Keratinocyte (primary cell): ENCODE data around the gene NRROS. TPM values are rescaled to one million over a fixed set of nuclear protein-coding genes. Genes with fewer than 3 reads are reported as not detected.

Experiments used
- DNase-seq: peaks from one replicate; pipeline ENCODE4 v3.0.0-alpha.2; 2011; ENCODE audit warnings: low read depth, missing footprints, low spot score
- FAIRE-seq: peaks from 2 replicates; lab custom pipeline; 2011; peaks lifted over from hg19 to GRCh38; lab: Jason Lieb, UNC
- H2AFZ ChIP-seq: 2 replicates; pipeline ENCODE4 v1.6.0; 2012; ENCODE audit warnings: low read length, control low read depth, inconsistent platforms; ENCODE audit not compliant: control insufficient read depth
- H3K27ac ChIP-seq: 2 replicates; pipeline ENCODE4 v1.5.1; 2011; ENCODE audit warnings: low read length; ENCODE audit not compliant: control insufficient read depth, insufficient read depth
- H3K27me3 ChIP-seq: 3 replicates; pipeline ENCODE4 v1.6.0; 2011; ENCODE audit warnings: low read length; ENCODE audit not compliant: control insufficient read depth, insufficient read depth; ENCODE audit errors: extremely low read depth
- H3K36me3 ChIP-seq, 2 experiments: 2 replicates in 1 of 2; 3 replicates in 1 of 2; pipeline ENCODE4 v1.5.1; 2011; ENCODE audit warnings: low read length in 2 of 2, mild to moderate bottlenecking in 1 of 2; ENCODE audit not compliant: control insufficient read depth in 2 of 2, insufficient read depth in 2 of 2; ENCODE audit errors: extremely low read depth in 1 of 2
- H3K4me1 ChIP-seq: 3 replicates; pipeline ENCODE4 v1.5.1; 2011; ENCODE audit warnings: low read length; ENCODE audit not compliant: control insufficient read depth, insufficient read depth; ENCODE audit errors: extremely low read depth
- H3K4me2 ChIP-seq: 3 replicates; pipeline ENCODE4 v1.6.0; 2011; ENCODE audit warnings: low read depth, low read length; ENCODE audit not compliant: control insufficient read depth, insufficient read depth; ENCODE audit errors: extremely low read depth
- H3K4me3 ChIP-seq, 3 experiments: fragments of 200-600 bp in 1 of 3; sonication (generic) in 1 of 3; 2 replicates in 2 of 3; 3 replicates in 1 of 3; pipeline ENCODE4 v1.5.1; 2011 to 2016; ENCODE audit warnings: low read length in 3 of 3, mild to moderate bottlenecking in 3 of 3, control low read depth in 2 of 3, inconsistent platforms in 1 of 3, low read depth in 1 of 3, mixed read lengths in 1 of 3, mixed run types in 1 of 3, moderate library complexity in 1 of 3; ENCODE audit not compliant: control insufficient read depth in 2 of 3, insufficient read depth in 2 of 3; ENCODE audit errors: extremely low read depth in 1 of 3
- H3K79me2 ChIP-seq: 2 replicates; pipeline ENCODE4 v1.6.0; 2012; ENCODE audit warnings: low read length; ENCODE audit not compliant: control insufficient read depth, insufficient read depth
- H3K9ac ChIP-seq: 3 replicates; pipeline ENCODE4 v1.6.0; 2011; ENCODE audit warnings: low read length; ENCODE audit not compliant: control insufficient read depth, insufficient read depth; ENCODE audit errors: extremely low read depth
- H3K9me1 ChIP-seq: 3 replicates; pipeline ENCODE4 v1.6.0; 2011; ENCODE audit warnings: low read length; ENCODE audit not compliant: control insufficient read depth, insufficient read depth; ENCODE audit errors: extremely low read depth
- H3K9me3 ChIP-seq: 2 replicates; pipeline ENCODE4 v1.5.1; 2012; ENCODE audit warnings: low read depth, low read length; ENCODE audit not compliant: control insufficient read depth
- H4K20me1 ChIP-seq: 3 replicates; pipeline ENCODE4 v1.6.0; 2011; ENCODE audit warnings: low read length; ENCODE audit not compliant: control insufficient read depth, insufficient read depth; ENCODE audit errors: extremely low read depth
- EZH2 ChIP-seq: IDR thresholded peaks from one replicate; pipeline ENCODE4 v1.6.1; 2012; ENCODE audit warnings: inconsistent platforms, mild to moderate bottlenecking, low read length, moderate library complexity
- dilution Hi-C: fragments of 300-500 bp; cut with MboI; formaldehyde crosslinking; loops from one replicate; pipeline ENCODE4 v1.7.0; 2020; ENCODE audit warnings: low sequenced_read_pairs; ENCODE audit not compliant: extremely low pct_ligation_motif_present
- polyA plus RNA-seq, 5 experiments: library from polyadenylated mRNA; depleted of rRNA in 3 of 5; stranded (reverse) in 3 of 5; stranded (forward) in 1 of 5; unstranded in 1 of 5; fragments of >200 nt; gene quantifications; 1 replicate in 1 of 5; 2 replicates in 3 of 5; 3 replicates in 1 of 5; pipeline versions ENCODE4 v1.2.1 to v1.2.3, GENCODE V29; 2011 to 2012; ENCODE audit warnings: missing spikeins in 2 of 5, low read depth in 1 of 5, low replicate concordance in 1 of 5
- TF ChIP-seq, protein P1 (sequence below), 3 experiments: IDR thresholded peaks in 1 of 3; conservative IDR thresholded peaks in 1 of 3; optimal IDR thresholded peaks in 1 of 3; 2 replicates in 2 of 3; 3 replicates in 1 of 3; pipeline versions ENCODE3 to v1.5.1; 2011; ENCODE audit warnings: low read length in 3 of 3, mild to moderate bottlenecking in 3 of 3, moderate library complexity in 2 of 3, control low read depth in 1 of 3, inconsistent platforms in 1 of 3; ENCODE audit not compliant: insufficient read depth in 2 of 3; ENCODE audit errors: extremely low read depth in 1 of 3

Gene NRROS
- polyA plus RNA-seq, 1 donor (not counting 4 experiments of a cell fraction or from before 2014, with no cell fraction given), result 0.03 TPM

DNA sequence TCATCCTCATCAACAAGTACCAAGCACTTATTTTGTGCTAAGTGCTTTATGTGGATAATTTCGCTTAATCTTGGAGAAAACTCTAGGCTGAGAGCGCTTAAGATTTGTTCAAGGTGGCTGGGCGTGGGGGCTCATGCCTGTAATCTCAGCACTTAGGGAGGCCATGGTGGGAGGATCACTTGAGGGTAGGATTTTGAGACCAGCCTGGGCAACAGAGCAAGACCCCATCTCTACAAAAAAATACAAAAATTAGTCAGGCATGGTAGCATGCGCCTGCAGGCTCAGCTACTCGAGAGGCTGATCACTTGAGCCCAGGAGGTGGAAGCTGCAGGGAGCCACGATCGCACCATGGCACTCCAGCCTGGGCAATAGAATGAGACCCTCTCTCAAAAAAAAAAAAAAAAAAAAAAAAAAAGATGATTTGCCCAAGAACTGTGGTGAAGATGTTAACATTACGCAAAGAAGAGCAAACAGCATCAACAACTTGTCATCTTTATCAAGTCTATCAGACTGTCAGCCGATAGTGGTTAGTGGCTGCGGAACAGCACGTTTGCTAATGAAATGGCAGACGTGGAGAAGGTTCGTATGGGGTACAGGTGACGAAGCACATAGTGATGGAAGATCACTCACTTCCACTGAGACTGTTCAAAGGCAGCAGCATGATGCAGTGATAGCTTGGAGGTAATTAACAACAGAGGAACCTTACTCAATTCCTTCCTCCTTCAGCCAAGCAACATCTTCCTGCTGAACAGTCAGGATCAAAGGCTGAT lies 27.7 kb downstream of the NRROS start:
- no peaks in the 10 kb centered on the region for H4K20me1 ChIP-seq
- no peaks in the 10 kb centered on the region for H3K9me1 ChIP-seq
- H3K4me1 ChIP-seq, result no peaks in the 10 kb centered on the region
- no peaks in the 10 kb centered on the region for H3K9me3 ChIP-seq
- DNase-seq (no peak), FAIRE-seq (no peak)
- H2AFZ ChIP-seq, result no peak overlapping the region
- no peak overlapping the region for H3K4me2 ChIP-seq
- no peaks in the 10 kb centered on the region for H3K79me2 ChIP-seq
- no peak overlapping the region for H3K4me3 ChIP-seq
- H3K27ac ChIP-seq, result no peak overlapping the region
- TF ChIP-seq, protein P1, sequence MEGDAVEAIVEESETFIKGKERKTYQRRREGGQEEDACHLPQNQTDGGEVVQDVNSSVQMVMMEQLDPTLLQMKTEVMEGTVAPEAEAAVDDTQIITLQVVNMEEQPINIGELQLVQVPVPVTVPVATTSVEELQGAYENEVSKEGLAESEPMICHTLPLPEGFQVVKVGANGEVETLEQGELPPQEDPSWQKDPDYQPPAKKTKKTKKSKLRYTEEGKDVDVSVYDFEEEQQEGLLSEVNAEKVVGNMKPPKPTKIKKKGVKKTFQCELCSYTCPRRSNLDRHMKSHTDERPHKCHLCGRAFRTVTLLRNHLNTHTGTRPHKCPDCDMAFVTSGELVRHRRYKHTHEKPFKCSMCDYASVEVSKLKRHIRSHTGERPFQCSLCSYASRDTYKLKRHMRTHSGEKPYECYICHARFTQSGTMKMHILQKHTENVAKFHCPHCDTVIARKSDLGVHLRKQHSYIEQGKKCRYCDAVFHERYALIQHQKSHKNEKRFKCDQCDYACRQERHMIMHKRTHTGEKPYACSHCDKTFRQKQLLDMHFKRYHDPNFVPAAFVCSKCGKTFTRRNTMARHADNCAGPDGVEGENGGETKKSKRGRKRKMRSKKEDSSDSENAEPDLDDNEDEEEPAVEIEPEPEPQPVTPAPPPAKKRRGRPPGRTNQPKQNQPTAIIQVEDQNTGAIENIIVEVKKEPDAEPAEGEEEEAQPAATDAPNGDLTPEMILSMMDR (optimal IDR thresholded peaks at IDR 0.05 in 1 of 3, IDR thresholded peaks at IDR 0.05 in 1 of 3, conservative IDR thresholded peaks at IDR 0.05 in 1 of 3; ENCODE audit: extremely low read depth in 1 of 3, insufficient read depth in 2 of 3, low read length in 3 of 3), result no peak
- TF ChIP-seq EZH2, result no peak
- no peak overlapping the region for H3K9ac ChIP-seq
- no peaks in the 10 kb centered on the region for H3K36me3 ChIP-seq
- dilution Hi-C loops, result no loop called here
- peaks cover 6% of the 10 kb centered on the region for H3K27me3 ChIP-seq

DNA sequence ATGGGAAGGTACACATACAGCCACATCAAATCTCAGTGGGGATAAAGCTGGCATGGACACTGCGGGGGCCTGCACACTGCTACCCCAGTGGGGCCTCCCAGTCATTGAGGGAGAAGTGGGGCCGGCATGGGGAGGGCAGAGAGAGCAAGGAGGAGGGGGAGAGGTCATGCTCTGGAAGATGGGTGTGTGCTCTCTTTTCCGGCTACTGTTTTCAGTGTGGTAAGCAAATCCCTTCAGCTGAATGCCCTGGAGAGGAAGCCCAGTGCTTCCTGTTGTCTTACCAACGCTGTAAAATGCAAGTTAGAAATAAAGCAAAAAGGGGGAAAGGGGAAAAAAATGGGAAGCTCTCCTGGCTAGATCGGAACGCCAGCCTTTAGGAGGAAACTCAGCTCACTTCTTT lies 30.8 kb downstream of the NRROS start:
- FAIRE-seq (no peak), DNase-seq (no peak)
- Histone ChIP-seq H4K20me1 (no peaks in the 10 kb centered on the region), H3K4me2 (no peak overlapping the region), H2AFZ (no peak overlapping the region), H3K4me1 (no peaks in the 10 kb centered on the region), H3K36me3 (no peaks in the 10 kb centered on the region), H3K9me1 (no peaks in the 10 kb centered on the region), H3K9ac (no peak overlapping the region), H3K27me3 (peaks cover 6% of the 10 kb centered on the region), H3K27ac (no peak overlapping the region), H3K79me2 (no peaks in the 10 kb centered on the region), H3K9me3 (no peaks in the 10 kb centered on the region), H3K4me3 (no peak overlapping the region)
- dilution Hi-C loops, result no loop called here
- no peak for TF ChIP-seq EZH2
- TF ChIP-seq, protein P1 (optimal IDR thresholded peaks at IDR 0.05 in 1 of 3, IDR thresholded peaks at IDR 0.05 in 1 of 3, conservative IDR thresholded peaks at IDR 0.05 in 1 of 3; ENCODE audit: extremely low read depth in 1 of 3, insufficient read depth in 2 of 3, low read length in 3 of 3), result no peak
